AG09319 (cell line): Measurements from ENCODE around the gene MINDY3.

Source experiments
- DNase-seq: peaks from one replicate; pipeline ENCODE4 v3.0.0-alpha.2; 2010; ENCODE audit warnings: low read depth; ENCODE audit errors: extremely low read depth
- CTCF ChIP-seq: IDR thresholded peaks from 2 replicates; pipeline ENCODE4 v1.5.1; 2011; ENCODE audit warnings: low read depth, mild to moderate bottlenecking, inconsistent platforms, low read length, moderate library complexity

The MINDY3 gene

DNA sequence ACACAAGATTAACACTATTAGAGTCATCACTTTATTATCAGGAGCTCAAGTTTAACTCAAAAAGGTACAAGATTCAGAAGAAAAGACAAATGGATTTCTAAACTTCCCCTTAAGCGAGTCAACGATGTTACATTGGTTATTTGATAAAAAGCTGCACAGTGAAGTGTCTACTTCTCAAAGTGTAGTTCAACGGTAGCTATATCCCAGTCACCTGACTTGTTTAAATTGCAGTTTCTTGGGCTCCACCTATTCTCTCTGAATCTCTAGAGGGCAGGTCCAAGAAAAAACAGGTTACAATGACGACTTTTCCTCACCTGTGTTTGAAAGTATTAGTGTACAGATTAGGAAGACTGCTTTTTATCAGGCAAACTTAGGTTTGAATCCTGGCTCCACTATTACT, 16.6 kb downstream of the MINDY3 start:
- no peak for TF ChIP-seq CTCF
- no peak for DNase-seq

DNA sequence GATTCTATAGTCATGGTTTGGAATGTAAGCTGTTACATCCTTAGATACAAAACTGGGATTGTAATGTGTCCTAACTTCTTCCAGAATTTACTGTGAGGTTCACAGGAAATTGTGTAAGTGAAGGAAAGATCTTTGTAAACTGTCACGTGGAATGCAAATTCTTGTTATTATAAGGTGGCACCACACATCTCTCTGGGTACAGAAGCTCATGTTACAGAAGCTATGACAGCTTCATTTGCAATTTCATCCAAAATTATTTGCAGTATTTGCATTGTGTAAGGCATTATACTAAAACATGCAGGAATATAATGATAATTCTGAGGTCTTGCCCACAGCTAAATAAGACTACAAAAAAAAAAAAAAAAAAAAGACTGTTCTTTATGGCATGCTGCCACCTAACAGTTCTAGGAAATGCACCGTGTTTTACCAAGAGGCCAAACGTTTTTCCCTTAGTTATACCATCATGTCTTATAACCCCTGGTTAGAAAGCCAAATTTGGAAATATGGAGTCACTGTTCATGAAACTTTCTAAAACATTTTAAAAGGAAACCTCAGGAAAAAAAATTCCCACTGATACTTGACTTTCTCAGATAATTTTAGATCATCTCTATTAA, 17.6 kb downstream of the MINDY3 start:
- no peak for DNase-seq
- no peak for TF ChIP-seq CTCF

- no peak for DNase-seq
- TF ChIP-seq CTCF, result no peak
These were observed 18.6 kb downstream of the MINDY3 start for GRCh38 chr10:15841696-15842095.

DNA sequence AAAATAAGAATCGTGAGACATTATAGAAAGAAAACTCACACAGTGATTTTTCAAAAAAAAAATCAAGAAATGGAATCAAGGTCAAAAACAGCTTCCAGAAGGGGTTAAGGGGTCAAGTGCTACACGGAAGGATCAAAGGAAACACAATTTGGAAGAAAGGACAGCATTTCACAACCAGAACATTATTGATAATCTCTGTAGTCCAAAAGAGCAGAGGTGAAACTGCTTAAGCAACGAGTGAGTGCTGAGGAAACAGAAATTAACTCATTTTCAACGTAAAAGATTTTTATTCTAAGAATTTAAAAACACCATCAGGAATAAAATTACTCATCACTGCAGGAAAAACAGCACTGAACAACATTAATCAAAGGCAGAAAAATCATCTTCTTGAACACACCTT, 23.5 kb downstream of the MINDY3 start:
- TF ChIP-seq CTCF, result no peak
- DNase-seq, result no peak

DNA sequence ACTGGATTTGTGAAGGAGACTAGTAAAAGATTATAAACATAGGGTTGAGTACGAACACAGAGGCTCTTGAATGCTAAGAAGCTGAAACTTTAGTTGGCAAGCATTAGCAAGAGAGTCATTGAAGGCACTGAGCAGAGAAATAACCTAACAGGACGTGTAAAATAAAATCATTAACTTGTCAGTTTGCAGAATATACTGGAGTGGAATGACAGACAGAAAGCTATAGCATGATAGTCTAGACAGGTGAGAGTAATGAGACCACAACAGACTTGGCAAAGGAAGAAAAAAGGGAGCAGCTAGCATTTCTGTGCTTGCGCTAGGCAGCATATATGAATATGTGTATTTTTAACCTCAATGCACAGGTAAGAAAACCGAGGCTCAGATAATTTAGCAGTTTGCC, 30.8 kb downstream of the MINDY3 start:
- TF ChIP-seq CTCF, result no peak
- DNase-seq, result no peak

GRCh38 chr10:15824498-15824897, 35.8 kb downstream of the MINDY3 start:
- peak; percentile 41 for TF ChIP-seq CTCF
- no peak for DNase-seq

- TF ChIP-seq CTCF, result no peak
- DNase-seq, result no peak
These were observed 38.2 kb downstream of the MINDY3 start for GRCh38 chr10:15822131-15822530.
